Ishikawa (cell line): ENCODE measurements around the gene CAMK1D.

Source experiments
- CEBPB ChIP-seq: IDR thresholded peaks from 2 replicates; pipeline ENCODE4 v1.6.1; 2012
- CREB1 ChIP-seq: IDR thresholded peaks from 2 replicates; pipeline ENCODE4 v1.6.1; 2012; ENCODE audit warnings: low read depth
- EGR1 ChIP-seq: IDR thresholded peaks from 2 replicates; pipeline ENCODE4 v1.6.1; 2012
- EP300 ChIP-seq: IDR thresholded peaks from 2 replicates; pipeline ENCODE4 v1.6.1; 2012; ENCODE audit warnings: borderline replicate concordance
- FOXM1 ChIP-seq: IDR thresholded peaks from 2 replicates; pipeline ENCODE4 v1.6.1; 2012; ENCODE audit warnings: low read depth, borderline replicate concordance
- NFIC ChIP-seq: IDR thresholded peaks from 2 replicates; pipeline ENCODE4 v1.6.1; 2012
- RAD21 ChIP-seq: IDR thresholded peaks from 2 replicates; pipeline ENCODE4 v1.6.1; 2012; ENCODE audit warnings: low read depth
- TAF1 ChIP-seq: IDR thresholded peaks from 2 replicates; pipeline ENCODE4 v1.6.1; 2012; ENCODE audit warnings: low read depth, mild to moderate bottlenecking
- TCF12 ChIP-seq: IDR thresholded peaks from 2 replicates; pipeline ENCODE4 v1.6.1; 2012; ENCODE audit warnings: low read depth
- TEAD4 ChIP-seq: IDR thresholded peaks from 2 replicates; pipeline ENCODE4 v1.6.1; 2012
- YY1 ChIP-seq: IDR thresholded peaks from 2 replicates; pipeline ENCODE4 v1.6.1; 2012; ENCODE audit warnings: low read depth
- ZBTB7A ChIP-seq: IDR thresholded peaks from 2 replicates; pipeline ENCODE4 v1.6.1; 2012; ENCODE audit warnings: low read depth
- TF ChIP-seq, protein P1 (sequence below): IDR thresholded peaks from 2 replicates; pipeline ENCODE4 v1.6.1; 2012; ENCODE audit warnings: low read depth, mild to moderate bottlenecking
- TF ChIP-seq, protein P2 (sequence below): IDR thresholded peaks from 2 replicates; pipeline ENCODE4 v1.6.1; 2012
- TF ChIP-seq, protein P3 (sequence below): IDR thresholded peaks from 2 replicates; pipeline ENCODE4 v1.6.1; 2012

Gene CAMK1D

DNA sequence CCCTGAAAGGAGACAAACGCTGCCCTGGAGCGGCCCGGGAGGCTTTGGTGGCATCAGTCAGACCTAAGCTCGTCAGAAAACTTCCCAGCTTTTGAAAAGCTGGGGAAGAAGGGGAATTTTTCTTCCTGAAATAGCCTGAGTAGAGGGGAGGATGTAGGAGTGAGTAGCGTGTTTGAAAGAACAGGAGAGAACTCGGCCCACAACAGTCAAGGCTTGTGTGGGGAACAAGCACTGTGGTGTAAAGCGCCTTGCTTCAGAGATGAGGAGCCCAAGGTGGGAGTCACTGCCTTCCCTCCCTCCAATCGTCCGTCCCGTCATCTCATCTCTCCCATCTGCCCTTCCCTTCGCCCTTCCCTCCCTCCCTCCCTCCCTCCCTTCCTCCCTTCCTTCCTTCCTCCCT, 273.3 kb downstream of the CAMK1D start:
- no peak for TF ChIP-seq CREB1
- TF ChIP-seq ZBTB7A, result no peak
- TF ChIP-seq, protein P1, sequence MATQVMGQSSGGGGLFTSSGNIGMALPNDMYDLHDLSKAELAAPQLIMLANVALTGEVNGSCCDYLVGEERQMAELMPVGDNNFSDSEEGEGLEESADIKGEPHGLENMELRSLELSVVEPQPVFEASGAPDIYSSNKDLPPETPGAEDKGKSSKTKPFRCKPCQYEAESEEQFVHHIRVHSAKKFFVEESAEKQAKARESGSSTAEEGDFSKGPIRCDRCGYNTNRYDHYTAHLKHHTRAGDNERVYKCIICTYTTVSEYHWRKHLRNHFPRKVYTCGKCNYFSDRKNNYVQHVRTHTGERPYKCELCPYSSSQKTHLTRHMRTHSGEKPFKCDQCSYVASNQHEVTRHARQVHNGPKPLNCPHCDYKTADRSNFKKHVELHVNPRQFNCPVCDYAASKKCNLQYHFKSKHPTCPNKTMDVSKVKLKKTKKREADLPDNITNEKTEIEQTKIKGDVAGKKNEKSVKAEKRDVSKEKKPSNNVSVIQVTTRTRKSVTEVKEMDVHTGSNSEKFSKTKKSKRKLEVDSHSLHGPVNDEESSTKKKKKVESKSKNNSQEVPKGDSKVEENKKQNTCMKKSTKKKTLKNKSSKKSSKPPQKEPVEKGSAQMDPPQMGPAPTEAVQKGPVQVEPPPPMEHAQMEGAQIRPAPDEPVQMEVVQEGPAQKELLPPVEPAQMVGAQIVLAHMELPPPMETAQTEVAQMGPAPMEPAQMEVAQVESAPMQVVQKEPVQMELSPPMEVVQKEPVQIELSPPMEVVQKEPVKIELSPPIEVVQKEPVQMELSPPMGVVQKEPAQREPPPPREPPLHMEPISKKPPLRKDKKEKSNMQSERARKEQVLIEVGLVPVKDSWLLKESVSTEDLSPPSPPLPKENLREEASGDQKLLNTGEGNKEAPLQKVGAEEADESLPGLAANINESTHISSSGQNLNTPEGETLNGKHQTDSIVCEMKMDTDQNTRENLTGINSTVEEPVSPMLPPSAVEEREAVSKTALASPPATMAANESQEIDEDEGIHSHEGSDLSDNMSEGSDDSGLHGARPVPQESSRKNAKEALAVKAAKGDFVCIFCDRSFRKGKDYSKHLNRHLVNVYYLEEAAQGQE, result no peak
- no peak for TF ChIP-seq YY1

DNA sequence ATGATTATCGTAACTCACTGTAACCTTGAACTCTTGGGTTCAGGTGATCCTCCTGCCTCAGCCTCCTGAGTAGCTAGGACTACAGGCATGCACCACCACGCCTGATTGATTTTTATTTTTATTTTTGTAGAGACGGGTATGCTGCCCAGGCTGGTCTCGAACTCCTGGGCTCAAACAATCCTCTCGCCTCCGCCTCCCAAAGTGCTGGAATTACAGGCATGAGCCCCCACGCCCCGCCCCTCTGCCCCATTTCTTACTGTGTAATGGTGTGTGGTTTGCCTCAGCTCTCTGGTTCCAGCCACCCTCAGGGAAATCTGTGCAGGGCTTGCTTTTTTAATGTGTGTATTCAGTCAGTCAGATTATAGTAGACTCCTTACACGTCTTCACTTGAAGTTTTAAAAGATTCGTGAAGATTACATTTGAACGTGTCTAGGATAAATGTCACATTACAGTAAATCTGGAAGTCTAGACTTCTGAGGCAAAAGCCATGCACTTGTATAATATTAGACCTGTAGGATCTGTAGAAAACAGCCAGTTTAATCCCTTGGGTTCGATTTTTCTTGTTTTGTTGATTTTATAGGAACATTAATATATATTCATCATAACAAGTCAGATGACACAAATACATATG, 276.2 kb downstream of the CAMK1D start:
- TF ChIP-seq TCF12, result no peak
- TF ChIP-seq ZBTB7A, result no peak
- no peak for TF ChIP-seq YY1
- no peak for TF ChIP-seq TEAD4
- TF ChIP-seq EGR1, result no peak
- TF ChIP-seq TAF1, result no peak
- TF ChIP-seq, protein P1, result no peak
- TF ChIP-seq EP300, result no peak
- TF ChIP-seq FOXM1, result no peak

DNA sequence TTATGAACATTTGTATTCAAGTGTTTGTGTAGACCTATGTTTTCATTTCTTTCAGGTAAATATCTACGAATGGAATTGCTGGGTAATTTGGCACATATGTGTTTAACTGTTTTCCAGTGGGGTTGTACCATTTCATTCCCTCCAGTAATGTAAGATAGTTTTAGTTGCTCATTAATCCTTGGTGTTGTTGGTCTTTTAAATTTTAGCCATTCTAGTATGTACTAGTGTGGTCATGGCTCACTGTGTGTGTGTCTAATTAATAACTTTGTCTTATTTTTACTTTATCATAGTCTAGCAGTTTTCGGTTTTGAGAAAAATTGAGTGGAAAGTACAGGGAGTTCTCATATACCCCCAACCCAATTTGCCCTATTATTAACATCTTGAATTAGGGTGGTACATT, 278.8 kb downstream of the CAMK1D start:
- TF ChIP-seq YY1 (no peak), FOXM1 (no peak), NFIC (no peak), ZBTB7A (no peak), CEBPB (no peak), EGR1 (no peak), CREB1 (no peak), TAF1 (no peak), TCF12 (no peak), RAD21 (no peak)
- TF ChIP-seq, protein P2, sequence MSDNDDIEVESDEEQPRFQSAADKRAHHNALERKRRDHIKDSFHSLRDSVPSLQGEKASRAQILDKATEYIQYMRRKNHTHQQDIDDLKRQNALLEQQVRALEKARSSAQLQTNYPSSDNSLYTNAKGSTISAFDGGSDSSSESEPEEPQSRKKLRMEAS, result no peak

DNA sequence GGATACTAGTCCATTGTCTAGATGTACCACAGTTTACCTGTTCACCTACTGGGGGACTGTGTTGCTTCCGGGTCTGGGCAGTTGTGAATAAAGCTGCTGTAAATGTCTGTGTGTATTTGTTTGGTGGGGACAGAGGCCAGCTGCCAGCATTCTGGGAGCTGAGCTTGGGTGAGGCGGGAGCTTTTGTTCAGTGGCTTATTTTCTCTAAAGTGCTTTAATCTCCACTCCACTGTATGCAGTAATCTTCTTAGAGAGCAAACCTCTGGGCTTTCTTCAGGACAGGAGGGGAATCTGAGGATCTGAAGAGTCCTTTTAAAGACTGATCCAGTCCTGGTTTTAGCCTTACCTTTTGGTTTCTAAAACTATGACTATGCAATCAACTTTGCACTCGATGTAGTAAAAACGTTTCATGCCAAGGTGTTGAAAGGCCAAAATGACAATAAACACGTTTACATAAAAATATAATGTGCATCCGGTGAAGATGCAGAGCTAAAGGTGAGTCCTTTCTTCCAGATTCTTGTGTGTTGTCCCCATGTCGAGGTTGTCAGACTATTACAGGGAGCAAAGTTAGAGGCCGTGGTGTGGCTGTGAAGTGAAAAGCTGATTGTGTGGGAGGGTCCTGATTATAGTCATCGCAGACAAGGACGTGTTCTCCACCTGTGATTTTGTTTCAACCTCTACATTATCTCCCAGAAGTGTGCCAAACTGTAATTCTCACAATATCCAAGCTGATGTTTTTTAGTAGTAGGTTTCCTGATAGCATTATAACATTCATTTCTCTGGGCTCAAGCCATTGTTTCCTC, 279.8 kb downstream of the CAMK1D start:
- TF ChIP-seq CREB1 (no peak), TAF1 (no peak), EP300 (no peak), EGR1 (no peak), NFIC (no peak), YY1 (no peak), TCF12 (no peak), RAD21 (no peak), TEAD4 (no peak), CEBPB (no peak), FOXM1 (no peak), ZBTB7A (no peak)
- TF ChIP-seq, protein P3, sequence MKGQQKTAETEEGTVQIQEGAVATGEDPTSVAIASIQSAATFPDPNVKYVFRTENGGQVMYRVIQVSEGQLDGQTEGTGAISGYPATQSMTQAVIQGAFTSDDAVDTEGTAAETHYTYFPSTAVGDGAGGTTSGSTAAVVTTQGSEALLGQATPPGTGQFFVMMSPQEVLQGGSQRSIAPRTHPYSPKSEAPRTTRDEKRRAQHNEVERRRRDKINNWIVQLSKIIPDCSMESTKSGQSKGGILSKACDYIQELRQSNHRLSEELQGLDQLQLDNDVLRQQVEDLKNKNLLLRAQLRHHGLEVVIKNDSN, result no peak
- TF ChIP-seq, protein P2, result no peak
- TF ChIP-seq, protein P1, result no peak

DNA sequence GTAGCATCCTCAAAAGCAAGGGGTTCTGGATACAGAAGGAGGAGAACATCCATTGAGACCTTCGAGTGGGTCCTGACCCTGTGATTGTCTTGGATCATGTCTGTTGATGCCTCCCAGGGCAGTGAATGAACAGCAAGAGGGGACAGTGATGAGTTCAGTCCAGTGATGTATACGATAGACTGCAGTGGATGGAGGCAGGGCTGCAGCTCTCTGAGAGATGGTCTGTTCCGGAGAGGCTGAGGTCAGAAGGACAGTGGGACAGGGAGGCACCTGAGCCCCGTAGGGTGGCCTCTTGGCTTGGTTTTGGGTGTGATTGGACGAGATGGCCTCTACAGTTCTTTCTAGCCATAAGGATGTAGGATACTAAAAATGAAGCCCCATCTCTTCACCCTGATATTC, 280.4 kb downstream of the CAMK1D start:
- TF ChIP-seq, protein P1, result no peak
- TF ChIP-seq EP300 (no peak), TAF1 (no peak), RAD21 (no peak), FOXM1 (no peak), YY1 (no peak), TCF12 (no peak), NFIC (no peak)
- TF ChIP-seq, protein P3, result no peak
